ENCODE results near the gene NDUFAF8.
A peak's percentile ranks its signal among the peaks of the same experiment; 100 is the strongest.

The NDUFAF8 gene

DNA sequence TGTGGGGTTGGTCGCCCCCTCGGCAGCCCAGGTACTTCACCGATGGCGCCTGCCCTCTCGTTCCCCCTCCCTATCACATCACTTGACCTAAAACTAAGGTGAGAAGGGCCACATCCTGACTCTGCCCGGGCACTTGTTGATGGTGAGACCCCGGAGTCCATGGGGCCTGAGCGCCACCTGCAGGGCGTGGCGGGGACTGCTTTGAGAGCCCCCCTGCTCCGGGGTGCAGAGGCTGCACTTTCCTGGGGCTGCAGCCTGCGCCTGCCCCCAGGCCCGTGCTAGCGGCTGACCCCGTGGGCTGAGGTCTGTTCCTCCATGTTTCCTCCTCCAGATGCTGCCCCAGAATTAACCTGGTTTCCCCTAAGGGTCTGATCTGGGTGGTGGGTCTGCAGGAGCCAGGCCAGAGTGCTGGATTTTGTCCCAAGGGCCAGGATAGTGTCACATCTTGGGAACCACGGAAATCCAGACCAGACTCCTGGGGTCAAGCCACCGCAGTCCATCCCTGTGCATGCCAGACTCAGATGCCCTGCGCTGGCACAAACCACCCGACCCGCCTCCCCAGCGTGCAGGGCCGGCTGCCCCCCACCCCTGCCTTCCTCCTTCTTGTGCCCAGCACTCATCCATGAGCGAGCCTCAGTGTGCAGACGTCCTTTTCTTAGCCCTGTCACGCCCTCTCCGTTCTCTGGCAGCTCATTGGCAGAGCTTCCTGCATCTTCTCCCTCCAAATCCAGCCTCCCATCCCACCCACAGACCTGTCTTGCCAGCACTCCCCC, 2.7 kb downstream of the NDUFAF8 start (continued):
- TF ChIP-seq, protein P1, sequence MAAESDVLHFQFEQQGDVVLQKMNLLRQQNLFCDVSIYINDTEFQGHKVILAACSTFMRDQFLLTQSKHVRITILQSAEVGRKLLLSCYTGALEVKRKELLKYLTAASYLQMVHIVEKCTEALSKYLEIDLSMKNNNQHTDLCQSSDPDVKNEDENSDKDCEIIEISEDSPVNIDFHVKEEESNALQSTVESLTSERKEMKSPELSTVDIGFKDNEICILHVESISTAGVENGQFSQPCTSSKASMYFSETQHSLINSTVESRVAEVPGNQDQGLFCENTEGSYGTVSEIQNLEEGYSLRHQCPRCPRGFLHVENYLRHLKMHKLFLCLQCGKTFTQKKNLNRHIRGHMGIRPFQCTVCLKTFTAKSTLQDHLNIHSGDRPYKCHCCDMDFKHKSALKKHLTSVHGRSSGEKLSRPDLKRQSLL (tag by site-specific recombination; IDR thresholded peaks at IDR 0.05): no peak
- TF ChIP-seq ZNF610 (tag by site-specific recombination; IDR thresholded peaks at IDR 0.05; ENCODE audit: borderline replicate concordance) (no peak), ZNF350 (tag by site-specific recombination; IDR thresholded peaks at IDR 0.05) (no peak), ZNF626 (tag by site-specific recombination; IDR thresholded peaks at IDR 0.05) (no peak), OVOL3 (tag by site-specific recombination; IDR thresholded peaks at IDR 0.05) (no peak), HOXD13 (CRISPR knock-in tag; IDR thresholded peaks at IDR 0.05; ENCODE audit: borderline replicate concordance) (no peak), ZNF707 (tag by site-specific recombination; IDR thresholded peaks at IDR 0.05) (no peak), ZNF211 (tag by site-specific recombination; IDR thresholded peaks at IDR 0.05; ENCODE audit: low read depth) (no peak), ZNF791 (tag by site-specific recombination; IDR thresholded peaks at IDR 0.05) (no peak), ZNF114 (tag by site-specific recombination; IDR thresholded peaks at IDR 0.05) (no peak), ZBTB21 (tag by site-specific recombination; IDR thresholded peaks at IDR 0.05) (no peak), ZNF324 (tag by site-specific recombination; IDR thresholded peaks at IDR 0.05) (no peak), ZNF221 (tag by site-specific recombination; IDR thresholded peaks at IDR 0.05; ENCODE audit: borderline replicate concordance) (no peak), ZNF544 (tag by site-specific recombination; IDR thresholded peaks at IDR 0.05) (no peak), ZNF394 (tag by site-specific recombination; IDR thresholded peaks at IDR 0.05; ENCODE audit: borderline replicate concordance) (no peak), ZNF561 (tag by site-specific recombination; IDR thresholded peaks at IDR 0.05; ENCODE audit: borderline replicate concordance) (0 out of 2 replicates have a peak, but pooled peaks have one; percentile 30), ZNF354C (tag by site-specific recombination; IDR thresholded peaks at IDR 0.05; ENCODE audit: borderline replicate concordance, low read depth) (no peak), BCL11B (tag by site-specific recombination; IDR thresholded peaks at IDR 0.05; ENCODE audit: low read depth) (no peak)
- TF ChIP-seq, protein P2, sequence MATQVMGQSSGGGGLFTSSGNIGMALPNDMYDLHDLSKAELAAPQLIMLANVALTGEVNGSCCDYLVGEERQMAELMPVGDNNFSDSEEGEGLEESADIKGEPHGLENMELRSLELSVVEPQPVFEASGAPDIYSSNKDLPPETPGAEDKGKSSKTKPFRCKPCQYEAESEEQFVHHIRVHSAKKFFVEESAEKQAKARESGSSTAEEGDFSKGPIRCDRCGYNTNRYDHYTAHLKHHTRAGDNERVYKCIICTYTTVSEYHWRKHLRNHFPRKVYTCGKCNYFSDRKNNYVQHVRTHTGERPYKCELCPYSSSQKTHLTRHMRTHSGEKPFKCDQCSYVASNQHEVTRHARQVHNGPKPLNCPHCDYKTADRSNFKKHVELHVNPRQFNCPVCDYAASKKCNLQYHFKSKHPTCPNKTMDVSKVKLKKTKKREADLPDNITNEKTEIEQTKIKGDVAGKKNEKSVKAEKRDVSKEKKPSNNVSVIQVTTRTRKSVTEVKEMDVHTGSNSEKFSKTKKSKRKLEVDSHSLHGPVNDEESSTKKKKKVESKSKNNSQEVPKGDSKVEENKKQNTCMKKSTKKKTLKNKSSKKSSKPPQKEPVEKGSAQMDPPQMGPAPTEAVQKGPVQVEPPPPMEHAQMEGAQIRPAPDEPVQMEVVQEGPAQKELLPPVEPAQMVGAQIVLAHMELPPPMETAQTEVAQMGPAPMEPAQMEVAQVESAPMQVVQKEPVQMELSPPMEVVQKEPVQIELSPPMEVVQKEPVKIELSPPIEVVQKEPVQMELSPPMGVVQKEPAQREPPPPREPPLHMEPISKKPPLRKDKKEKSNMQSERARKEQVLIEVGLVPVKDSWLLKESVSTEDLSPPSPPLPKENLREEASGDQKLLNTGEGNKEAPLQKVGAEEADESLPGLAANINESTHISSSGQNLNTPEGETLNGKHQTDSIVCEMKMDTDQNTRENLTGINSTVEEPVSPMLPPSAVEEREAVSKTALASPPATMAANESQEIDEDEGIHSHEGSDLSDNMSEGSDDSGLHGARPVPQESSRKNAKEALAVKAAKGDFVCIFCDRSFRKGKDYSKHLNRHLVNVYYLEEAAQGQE (tag by site-specific recombination; IDR thresholded peaks at IDR 0.05): no peak
- TF ChIP-seq, protein P3, sequence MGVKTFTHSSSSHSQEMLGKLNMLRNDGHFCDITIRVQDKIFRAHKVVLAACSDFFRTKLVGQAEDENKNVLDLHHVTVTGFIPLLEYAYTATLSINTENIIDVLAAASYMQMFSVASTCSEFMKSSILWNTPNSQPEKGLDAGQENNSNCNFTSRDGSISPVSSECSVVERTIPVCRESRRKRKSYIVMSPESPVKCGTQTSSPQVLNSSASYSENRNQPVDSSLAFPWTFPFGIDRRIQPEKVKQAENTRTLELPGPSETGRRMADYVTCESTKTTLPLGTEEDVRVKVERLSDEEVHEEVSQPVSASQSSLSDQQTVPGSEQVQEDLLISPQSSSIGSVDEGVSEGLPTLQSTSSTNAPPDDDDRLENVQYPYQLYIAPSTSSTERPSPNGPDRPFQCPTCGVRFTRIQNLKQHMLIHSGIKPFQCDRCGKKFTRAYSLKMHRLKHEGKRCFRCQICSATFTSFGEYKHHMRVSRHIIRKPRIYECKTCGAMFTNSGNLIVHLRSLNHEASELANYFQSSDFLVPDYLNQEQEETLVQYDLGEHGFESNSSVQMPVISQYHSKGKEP (tag by site-specific recombination; IDR thresholded peaks at IDR 0.05): peak; percentile 67; the same call in 1 of the 2 replicates
- TF ChIP-seq, protein P4, sequence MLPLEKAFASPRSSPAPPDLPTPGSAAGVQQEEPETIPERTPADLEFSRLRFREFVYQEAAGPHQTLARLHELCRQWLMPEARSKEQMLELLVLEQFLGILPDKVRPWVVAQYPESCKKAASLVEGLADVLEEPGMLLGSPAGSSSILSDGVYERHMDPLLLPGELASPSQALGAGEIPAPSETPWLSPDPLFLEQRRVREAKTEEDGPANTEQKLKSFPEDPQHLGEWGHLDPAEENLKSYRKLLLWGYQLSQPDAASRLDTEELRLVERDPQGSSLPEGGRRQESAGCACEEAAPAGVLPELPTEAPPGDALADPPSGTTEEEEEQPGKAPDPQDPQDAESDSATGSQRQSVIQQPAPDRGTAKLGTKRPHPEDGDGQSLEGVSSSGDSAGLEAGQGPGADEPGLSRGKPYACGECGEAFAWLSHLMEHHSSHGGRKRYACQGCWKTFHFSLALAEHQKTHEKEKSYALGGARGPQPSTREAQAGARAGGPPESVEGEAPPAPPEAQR (tag by site-specific recombination; IDR thresholded peaks at IDR 0.05): no peak
- TF ChIP-seq, protein P5, sequence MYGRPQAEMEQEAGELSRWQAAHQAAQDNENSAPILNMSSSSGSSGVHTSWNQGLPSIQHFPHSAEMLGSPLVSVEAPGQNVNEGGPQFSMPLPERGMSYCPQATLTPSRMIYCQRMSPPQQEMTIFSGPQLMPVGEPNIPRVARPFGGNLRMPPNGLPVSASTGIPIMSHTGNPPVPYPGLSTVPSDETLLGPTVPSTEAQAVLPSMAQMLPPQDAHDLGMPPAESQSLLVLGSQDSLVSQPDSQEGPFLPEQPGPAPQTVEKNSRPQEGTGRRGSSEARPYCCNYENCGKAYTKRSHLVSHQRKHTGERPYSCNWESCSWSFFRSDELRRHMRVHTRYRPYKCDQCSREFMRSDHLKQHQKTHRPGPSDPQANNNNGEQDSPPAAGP (tag by site-specific recombination; IDR thresholded peaks at IDR 0.05): no peak
- TF ChIP-seq, protein P6, sequence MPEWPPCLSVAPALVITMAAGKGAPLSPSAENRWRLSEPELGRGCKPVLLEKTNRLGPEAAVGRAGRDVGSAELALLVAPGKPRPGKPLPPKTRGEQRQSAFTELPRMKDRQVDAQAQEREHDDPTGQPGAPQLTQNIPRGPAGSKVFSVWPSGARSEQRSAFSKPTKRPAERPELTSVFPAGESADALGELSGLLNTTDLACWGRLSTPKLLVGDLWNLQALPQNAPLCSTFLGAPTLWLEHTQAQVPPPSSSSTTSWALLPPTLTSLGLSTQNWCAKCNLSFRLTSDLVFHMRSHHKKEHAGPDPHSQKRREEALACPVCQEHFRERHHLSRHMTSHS (tag by site-specific recombination; IDR thresholded peaks at IDR 0.05): no peak
- TF ChIP-seq, protein P7, sequence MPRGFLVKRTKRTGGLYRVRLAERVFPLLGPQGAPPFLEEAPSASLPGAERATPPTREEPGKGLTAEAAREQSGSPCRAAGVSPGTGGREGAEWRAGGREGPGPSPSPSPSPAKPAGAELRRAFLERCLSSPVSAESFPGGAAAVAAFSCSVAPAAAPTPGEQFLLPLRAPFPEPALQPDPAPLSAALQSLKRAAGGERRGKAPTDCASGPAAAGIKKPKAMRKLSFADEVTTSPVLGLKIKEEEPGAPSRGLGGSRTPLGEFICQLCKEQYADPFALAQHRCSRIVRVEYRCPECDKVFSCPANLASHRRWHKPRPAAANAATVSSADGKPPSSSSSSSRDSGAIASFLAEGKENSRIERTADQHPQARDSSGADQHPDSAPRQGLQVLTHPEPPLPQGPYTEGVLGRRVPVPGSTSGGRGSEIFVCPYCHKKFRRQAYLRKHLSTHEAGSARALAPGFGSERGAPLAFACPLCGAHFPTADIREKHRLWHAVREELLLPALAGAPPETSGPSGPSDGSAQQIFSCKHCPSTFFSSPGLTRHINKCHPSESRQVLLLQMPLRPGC (tag by site-specific recombination; IDR thresholded peaks at IDR 0.05): no peak
- TF ChIP-seq, protein P8, sequence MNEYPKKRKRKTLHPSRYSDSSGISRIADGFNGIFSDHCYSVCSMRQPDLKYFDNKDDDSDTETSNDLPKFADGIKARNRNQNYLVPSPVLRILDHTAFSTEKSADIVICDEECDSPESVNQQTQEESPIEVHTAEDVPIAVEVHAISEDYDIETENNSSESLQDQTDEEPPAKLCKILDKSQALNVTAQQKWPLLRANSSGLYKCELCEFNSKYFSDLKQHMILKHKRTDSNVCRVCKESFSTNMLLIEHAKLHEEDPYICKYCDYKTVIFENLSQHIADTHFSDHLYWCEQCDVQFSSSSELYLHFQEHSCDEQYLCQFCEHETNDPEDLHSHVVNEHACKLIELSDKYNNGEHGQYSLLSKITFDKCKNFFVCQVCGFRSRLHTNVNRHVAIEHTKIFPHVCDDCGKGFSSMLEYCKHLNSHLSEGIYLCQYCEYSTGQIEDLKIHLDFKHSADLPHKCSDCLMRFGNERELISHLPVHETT (tag by site-specific recombination; IDR thresholded peaks at IDR 0.05): no peak

All from HEK293 (cell line).